Astrocyte (in vitro differentiated cells and primary cell): ENCODE measurements around the gene SNRNP70. TPM values are rescaled to one million over a fixed set of nuclear protein-coding genes. Genes with fewer than 3 reads are reported as not detected.
"Not testable (repeated sequence)": the region's sequence is repeated elsewhere in the genome, so short reads cannot be mapped to it uniquely, and the experiment has no call there.

Experiments used
- DNase-seq: peaks from one replicate; pipeline ENCODE4 v3.0.0-alpha.2; 2010; ENCODE audit warnings: low read depth
- FAIRE-seq: peaks from 2 replicates; lab custom pipeline; 2011; peaks lifted over from hg19 to GRCh38; lab: Jason Lieb, UNC
- H2AFZ ChIP-seq: 2 replicates; pipeline ENCODE4 v1.6.0; 2012; ENCODE audit warnings: low read depth, low read length, inconsistent platforms
- H3K27ac ChIP-seq: 2 replicates; pipeline ENCODE4 v1.5.1; 2011; ENCODE audit warnings: low read depth, low read length, inconsistent platforms
- H3K27me3 ChIP-seq: 2 replicates; pipeline ENCODE4 v1.6.0; 2011; ENCODE audit warnings: low read length, inconsistent platforms; ENCODE audit not compliant: insufficient read depth
- H3K36me3 ChIP-seq: 2 replicates; pipeline ENCODE4 v1.5.1; 2011; ENCODE audit warnings: low read length, inconsistent platforms; ENCODE audit not compliant: insufficient read depth
- H3K4me1 ChIP-seq: 2 replicates; pipeline ENCODE4 v1.5.1; 2011; ENCODE audit warnings: low read length, inconsistent platforms; ENCODE audit not compliant: insufficient read depth
- H3K4me2 ChIP-seq: 2 replicates; pipeline ENCODE4 v1.6.0; 2012; ENCODE audit warnings: low read length, inconsistent platforms
- H3K4me3 ChIP-seq: 2 replicates; pipeline ENCODE4 v1.5.1; 2011; ENCODE audit warnings: low read depth, mild to moderate bottlenecking, low read length, inconsistent platforms; ENCODE audit not compliant: insufficient read depth
- H3K79me2 ChIP-seq: 2 replicates; pipeline ENCODE4 v1.6.0; 2012; ENCODE audit warnings: mild to moderate bottlenecking, low read length, inconsistent platforms; ENCODE audit not compliant: insufficient read depth
- H3K9ac ChIP-seq: 2 replicates; pipeline ENCODE4 v1.6.0; 2012; ENCODE audit warnings: mild to moderate bottlenecking, low read length, inconsistent platforms
- H3K9me3 ChIP-seq: 2 replicates; pipeline ENCODE4 v1.5.1; 2012; ENCODE audit warnings: low read depth, mild to moderate bottlenecking, low read length, inconsistent platforms; ENCODE audit not compliant: insufficient read depth
- H4K20me1 ChIP-seq: 2 replicates; pipeline ENCODE4 v1.6.0; 2012; ENCODE audit warnings: low read length, inconsistent platforms; ENCODE audit not compliant: insufficient read depth
- H3K27ac Mint-ChIP-seq: one replicate; pipeline ENCODE4 v1.8.0; 2021; ENCODE audit warnings: mild to moderate bottlenecking, mixed read lengths; ENCODE audit not compliant: unreplicated experiment
- H3K27me3 Mint-ChIP-seq: one replicate; pipeline ENCODE4 v1.8.0; 2021; ENCODE audit warnings: low read depth, mixed read lengths; ENCODE audit not compliant: unreplicated experiment
- H3K36me3 Mint-ChIP-seq: one replicate; pipeline ENCODE4 v1.8.0; 2021; ENCODE audit warnings: low read depth, mixed read lengths; ENCODE audit not compliant: unreplicated experiment
- H3K4me1 Mint-ChIP-seq: one replicate; pipeline ENCODE4 v1.8.0; 2021; ENCODE audit warnings: low read depth, mixed read lengths; ENCODE audit not compliant: unreplicated experiment
- H3K4me3 Mint-ChIP-seq: one replicate; pipeline ENCODE4 v1.8.0; 2021; ENCODE audit warnings: mild to moderate bottlenecking, moderate library complexity, mixed read lengths; ENCODE audit not compliant: unreplicated experiment
- H3K9me3 Mint-ChIP-seq: one replicate; pipeline ENCODE4 v1.8.0; 2021; ENCODE audit warnings: mild to moderate bottlenecking, mixed read lengths; ENCODE audit not compliant: unreplicated experiment
- total RNA-seq: library from RNA; stranded (reverse); gene quantifications from 2 replicates; pipeline ENCODE4 v1.2.1, GENCODE V29; 2021
- TF ChIP-seq, protein P1 (sequence below): IDR thresholded peaks from 2 replicates; pipeline ENCODE4 v1.5.1; 2011; ENCODE audit warnings: low read depth, mild to moderate bottlenecking, inconsistent platforms, low read length, moderate library complexity; ENCODE audit not compliant: insufficient read depth

Gene SNRNP70
- total RNA-seq, 1 donor from 2014 or later, result 177 TPM

DNA sequence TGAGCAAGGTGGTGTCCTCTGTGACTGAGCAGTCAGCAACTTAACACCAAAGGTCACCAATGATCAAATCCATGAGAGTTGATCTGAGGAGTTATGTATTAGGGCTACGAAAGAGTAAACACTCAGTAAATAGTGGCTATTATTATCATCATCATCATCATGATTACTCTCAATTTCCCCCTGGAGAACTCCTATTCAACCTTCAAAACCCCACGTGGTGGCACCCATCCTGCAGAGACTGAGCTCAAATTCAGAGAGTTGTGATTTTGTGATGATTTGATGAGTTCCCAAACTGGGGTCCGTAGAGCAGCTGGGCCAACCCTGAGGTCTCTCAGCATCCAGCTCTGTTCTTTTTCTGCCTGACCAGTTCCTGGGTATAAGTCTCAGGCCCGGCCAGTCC, 35.4 kb upstream of the SNRNP70 start:
- H3K79me2 ChIP-seq, H3K36me3 ChIP-seq, H3K9ac ChIP-seq, H3K36me3 Mint-ChIP-seq, H3K4me3 ChIP-seq, H2AFZ ChIP-seq, H4K20me1 ChIP-seq, H3K27me3 Mint-ChIP-seq, H3K4me1 ChIP-seq, H3K4me3 Mint-ChIP-seq, H3K27me3 ChIP-seq, FAIRE-seq, H3K9me3 Mint-ChIP-seq, H3K27ac ChIP-seq, H3K9me3 ChIP-seq, DNase-seq: not testable (repeated sequence)
- peaks cover 11% of the 10 kb centered on the region for H3K4me1 Mint-ChIP-seq
- peak overlapping the region; percentile 62 for H3K4me2 ChIP-seq
- H3K27ac Mint-ChIP-seq, result peak overlapping the region; percentile 91

DNA sequence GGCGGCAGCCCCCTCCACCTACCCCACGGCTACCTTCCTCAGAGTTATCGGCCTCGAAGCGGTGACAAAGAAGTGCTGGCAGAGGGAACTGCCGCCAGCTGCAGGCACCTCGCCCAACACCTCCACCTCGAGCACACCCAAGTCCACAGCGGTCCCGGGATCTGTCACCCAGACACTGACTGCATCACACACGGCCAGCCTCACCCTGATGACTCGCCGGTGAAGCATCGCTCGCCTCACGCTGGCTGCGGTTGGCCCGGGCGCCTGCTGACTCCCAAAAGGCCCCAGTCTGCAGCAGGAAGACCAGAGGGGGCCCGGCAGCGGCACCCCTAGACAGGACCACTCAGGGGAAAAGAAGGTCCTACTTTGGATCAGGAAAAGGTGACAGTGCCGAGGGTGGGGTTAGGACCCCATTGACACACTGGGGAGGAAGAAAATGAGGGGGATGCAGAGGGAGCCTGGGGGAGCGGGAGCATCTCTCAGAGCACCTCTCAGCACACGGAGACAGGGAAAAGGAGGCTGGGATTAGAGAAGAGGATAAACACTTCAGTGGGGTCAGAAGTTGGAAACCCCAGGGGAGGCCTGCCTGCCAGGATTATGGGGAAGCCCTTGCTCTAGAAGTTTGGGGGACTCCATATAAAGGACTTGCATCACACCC, 34.7 kb upstream of the SNRNP70 start:
- not testable (repeated sequence) for H3K4me1 ChIP-seq, H3K27me3 ChIP-seq, H4K20me1 ChIP-seq, FAIRE-seq, H3K9me3 ChIP-seq, H3K4me3 ChIP-seq, H3K79me2 ChIP-seq, H3K27me3 Mint-ChIP-seq, H3K9me3 Mint-ChIP-seq, H3K36me3 Mint-ChIP-seq, H3K36me3 ChIP-seq
- Mint-ChIP-seq H3K4me3 (peak overlapping the region; percentile 50), H3K4me1 (peaks cover 11% of the 10 kb centered on the region), H3K27ac (peak overlapping the region; percentile 91)
- Histone ChIP-seq H3K4me2 (peak overlapping the region; percentile 62), H3K9ac (peak overlapping the region; percentile 63), H3K27ac (peak overlapping the region; percentile 75), H2AFZ (peak overlapping the region; percentile 50)
- DNase-seq, result peak; percentile 78

DNA sequence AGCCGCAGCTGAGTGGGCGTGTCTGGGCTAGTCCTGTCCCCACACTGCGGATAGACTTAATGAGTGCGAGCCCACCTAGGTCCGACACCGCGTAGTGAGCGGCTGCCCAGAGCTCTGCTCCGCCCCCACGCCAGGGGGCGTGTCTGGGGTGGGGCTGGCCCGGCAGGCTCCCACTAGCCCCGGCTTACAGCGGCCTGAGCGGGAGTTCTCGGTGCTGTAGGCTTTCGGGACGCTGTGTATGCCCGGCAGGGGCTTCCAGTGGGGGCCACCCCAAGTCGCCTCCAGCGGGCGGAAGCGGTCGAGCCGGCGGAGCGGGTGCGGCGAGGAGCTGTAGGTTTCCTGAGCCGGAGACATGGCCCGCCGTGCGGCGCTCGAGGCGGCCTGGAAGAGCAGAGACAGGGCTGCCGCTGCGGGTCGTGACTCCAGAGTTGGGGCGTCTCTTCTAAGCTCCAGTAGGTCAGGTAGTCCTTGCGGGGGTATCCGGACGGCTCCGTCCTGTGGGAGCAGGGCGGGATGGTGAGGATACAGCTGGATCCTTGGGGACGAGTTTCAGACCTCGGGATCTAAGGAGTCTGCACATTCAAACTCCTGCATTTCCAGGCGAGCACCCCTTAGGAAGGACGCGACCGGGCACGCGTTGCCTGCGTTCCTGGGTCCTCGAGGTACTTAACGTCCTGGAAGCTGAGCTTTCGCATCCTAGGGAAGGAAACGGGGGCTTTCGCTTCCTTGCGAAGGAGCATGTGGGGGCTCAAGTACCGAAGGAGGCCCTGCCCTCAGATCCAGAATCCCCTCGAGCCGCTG, 28.9 kb upstream of the SNRNP70 start:
- Mint-ChIP-seq H3K27me3 (peaks cover 10% of the 10 kb centered on the region), H3K4me1 (peaks cover 11% of the 10 kb centered on the region)
- peaks cover 29% of the 10 kb centered on the region for H4K20me1 ChIP-seq

DNA sequence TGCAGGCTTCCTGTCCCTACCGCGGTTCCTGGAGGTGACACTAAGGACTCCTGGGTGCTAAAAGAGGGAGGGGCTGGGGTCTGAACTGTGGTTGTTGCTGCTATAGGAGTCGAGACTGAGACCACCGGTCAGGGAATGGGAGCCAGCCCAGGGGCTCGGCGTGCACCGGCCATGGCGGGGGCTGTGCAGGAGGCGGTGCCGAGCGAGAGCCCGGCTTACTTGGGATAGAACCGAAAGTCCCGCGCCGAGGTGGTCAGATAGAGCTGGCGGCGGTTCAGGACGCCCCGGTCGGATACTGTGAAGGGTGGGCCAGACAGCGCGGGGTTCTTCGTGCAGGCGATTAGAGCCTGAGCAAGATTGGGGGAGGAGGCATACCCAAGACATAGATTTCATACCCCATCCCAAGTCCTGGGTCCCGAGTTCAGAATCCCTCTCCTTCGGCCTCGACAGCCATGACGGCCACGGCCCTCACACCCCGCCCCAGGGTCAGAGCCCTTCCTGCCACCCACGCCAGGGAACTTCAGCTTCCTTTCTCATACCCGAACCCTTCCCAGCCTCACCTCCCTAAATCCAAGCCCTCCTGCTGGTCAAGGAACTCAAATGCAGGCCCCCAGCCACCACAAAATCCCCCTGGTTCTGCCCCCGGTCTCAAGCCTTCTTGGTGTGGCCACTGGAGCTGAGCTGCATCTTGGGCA, 28.2 kb upstream of the SNRNP70 start:
- DNase-seq, H3K36me3 ChIP-seq, H3K36me3 Mint-ChIP-seq, H3K27me3 ChIP-seq, FAIRE-seq, H3K9me3 ChIP-seq, H3K9me3 Mint-ChIP-seq: not testable (repeated sequence)
- Histone ChIP-seq H3K4me1 (peaks cover 19% of the 10 kb centered on the region), H3K27ac (peak overlapping the region; percentile 23), H3K4me3 (peak overlapping the region; percentile 81), H4K20me1 (peaks cover 37% of the 10 kb centered on the region), H2AFZ (peak overlapping the region; percentile 78), H3K9ac (peak overlapping the region; percentile 81), H3K4me2 (peak overlapping the region; percentile 90), H3K79me2 (peaks cover 59% of the 10 kb centered on the region)
- peak overlapping the region; percentile 93 for H3K27ac Mint-ChIP-seq
- peak overlapping the region; percentile 93 for H3K4me3 Mint-ChIP-seq
- peaks cover 11% of the 10 kb centered on the region for H3K4me1 Mint-ChIP-seq
- H3K27me3 Mint-ChIP-seq, result peaks cover 10% of the 10 kb centered on the region

More for the DNA sequence above, 28.9 kb upstream of the SNRNP70 start:
- H3K9me3 ChIP-seq, result no peaks in the 10 kb centered on the region
- H3K4me1 ChIP-seq, result peaks cover 19% of the 10 kb centered on the region
- peak overlapping the region; percentile 90 for H3K4me2 ChIP-seq
- Mint-ChIP-seq H3K4me3 (peak overlapping the region; percentile 93), H3K36me3 (peaks cover 7% of the 10 kb centered on the region), H3K9me3 (no peaks in the 10 kb centered on the region), H3K27ac (peak overlapping the region; percentile 69)
- no peaks in the 10 kb centered on the region for H3K36me3 ChIP-seq
- FAIRE-seq (no peak), DNase-seq (peak; percentile 35)
- peak overlapping the region; percentile 78 for H2AFZ ChIP-seq
- TF ChIP-seq, protein P1, sequence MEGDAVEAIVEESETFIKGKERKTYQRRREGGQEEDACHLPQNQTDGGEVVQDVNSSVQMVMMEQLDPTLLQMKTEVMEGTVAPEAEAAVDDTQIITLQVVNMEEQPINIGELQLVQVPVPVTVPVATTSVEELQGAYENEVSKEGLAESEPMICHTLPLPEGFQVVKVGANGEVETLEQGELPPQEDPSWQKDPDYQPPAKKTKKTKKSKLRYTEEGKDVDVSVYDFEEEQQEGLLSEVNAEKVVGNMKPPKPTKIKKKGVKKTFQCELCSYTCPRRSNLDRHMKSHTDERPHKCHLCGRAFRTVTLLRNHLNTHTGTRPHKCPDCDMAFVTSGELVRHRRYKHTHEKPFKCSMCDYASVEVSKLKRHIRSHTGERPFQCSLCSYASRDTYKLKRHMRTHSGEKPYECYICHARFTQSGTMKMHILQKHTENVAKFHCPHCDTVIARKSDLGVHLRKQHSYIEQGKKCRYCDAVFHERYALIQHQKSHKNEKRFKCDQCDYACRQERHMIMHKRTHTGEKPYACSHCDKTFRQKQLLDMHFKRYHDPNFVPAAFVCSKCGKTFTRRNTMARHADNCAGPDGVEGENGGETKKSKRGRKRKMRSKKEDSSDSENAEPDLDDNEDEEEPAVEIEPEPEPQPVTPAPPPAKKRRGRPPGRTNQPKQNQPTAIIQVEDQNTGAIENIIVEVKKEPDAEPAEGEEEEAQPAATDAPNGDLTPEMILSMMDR, result no peak
- peaks cover 52% of the 10 kb centered on the region for H3K79me2 ChIP-seq
- no peaks in the 10 kb centered on the region for H3K27me3 ChIP-seq
- H3K27ac ChIP-seq, result peak overlapping the region; percentile 23
- H3K4me3 ChIP-seq, result peak overlapping the region; percentile 81
- H3K9ac ChIP-seq, result peak overlapping the region; percentile 81
